ENCODE data around the gene FYCO1.

The FYCO1 gene

GRCh38 chr3:45959201-45959600, 36.4 kb downstream of the FYCO1 start:
- no peak for DNase-seq

- DNase-seq, result peak; percentile 13
These were observed 37.3 kb downstream of the FYCO1 start for GRCh38 chr3:45958321-45958791.

DNA sequence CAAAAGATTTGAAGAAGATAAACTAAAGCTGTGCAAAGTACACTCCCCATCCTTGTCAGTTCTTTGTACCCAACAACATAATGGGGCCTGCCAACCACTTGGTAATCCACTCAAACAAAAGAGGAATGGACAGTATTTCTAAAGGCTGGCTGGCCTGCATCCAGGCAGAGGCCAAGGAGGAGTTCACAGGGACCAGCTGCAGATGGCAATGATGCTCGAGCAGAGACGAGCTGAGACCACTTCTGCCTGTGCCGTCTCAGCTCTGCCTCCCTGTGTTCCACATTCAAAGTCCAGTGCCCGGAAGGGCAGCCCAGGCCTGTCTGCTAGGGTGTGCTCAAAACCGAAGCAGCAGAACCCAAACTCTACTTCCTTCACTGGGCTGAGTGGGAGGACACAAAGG, 38.0 kb downstream of the FYCO1 start:
- DNase-seq, result no peak

- no peak for DNase-seq
These were observed 39.9 kb downstream of the FYCO1 start for GRCh38 chr3:45955706-45956105.

DNA sequence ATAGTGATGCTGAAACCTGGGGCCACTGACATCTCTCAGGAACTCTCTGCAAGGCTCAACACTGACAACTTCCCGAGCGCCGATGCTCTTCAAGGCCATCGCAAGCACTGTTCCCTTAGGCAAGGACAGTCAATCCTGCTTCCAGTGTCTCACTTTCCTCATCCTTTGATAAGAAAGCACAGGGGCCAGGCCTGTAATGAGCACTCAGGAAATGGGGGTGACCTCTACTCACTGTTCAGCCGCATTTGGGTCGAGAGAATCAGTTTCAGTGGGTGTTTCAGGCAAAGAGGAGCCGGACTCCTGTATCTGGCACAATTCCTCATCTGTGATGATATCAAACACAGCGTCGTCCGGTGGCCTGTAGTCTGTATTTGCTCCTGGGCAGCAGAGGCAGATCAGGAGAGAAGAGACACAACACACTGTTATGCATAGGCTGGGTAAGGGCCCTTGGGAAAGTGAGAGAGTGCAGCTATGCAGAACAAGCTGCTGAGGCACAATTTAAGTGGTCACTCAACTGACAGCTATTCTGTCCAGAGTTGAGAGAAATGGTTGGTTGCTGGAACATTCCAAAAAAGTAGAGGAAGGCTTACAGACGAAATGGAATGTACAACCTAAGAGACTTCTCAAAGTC, 40.5 kb downstream of the FYCO1 start:
- DNase-seq, result no peak

- no peak for DNase-seq
These were observed 41.3 kb downstream of the FYCO1 start for GRCh38 chr3:45954306-45954705.

DNA sequence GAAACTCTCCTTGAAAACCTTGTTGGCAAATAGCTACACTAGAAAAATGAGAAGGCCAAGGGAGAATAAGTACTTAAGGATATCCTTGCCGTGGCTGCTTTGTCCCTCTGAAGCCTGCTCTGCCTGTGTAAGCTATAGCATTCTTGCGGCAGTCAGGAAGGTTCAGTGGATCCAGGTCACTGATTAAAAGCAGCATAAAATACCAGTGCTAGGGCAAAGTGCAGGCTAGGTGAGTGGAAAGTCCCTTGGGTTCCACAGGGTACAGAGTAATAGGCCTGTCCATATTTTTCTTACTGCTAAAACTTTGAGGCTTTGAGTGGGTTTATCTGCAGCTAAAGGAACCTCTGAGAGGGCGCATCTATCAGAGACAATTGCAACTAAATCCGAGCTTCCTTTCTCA, 42.1 kb downstream of the FYCO1 start:
- DNase-seq, result no peak

GRCh38 chr3:45952456-45952855, 43.2 kb downstream of the FYCO1 start:
- DNase-seq, result no peak

DNA sequence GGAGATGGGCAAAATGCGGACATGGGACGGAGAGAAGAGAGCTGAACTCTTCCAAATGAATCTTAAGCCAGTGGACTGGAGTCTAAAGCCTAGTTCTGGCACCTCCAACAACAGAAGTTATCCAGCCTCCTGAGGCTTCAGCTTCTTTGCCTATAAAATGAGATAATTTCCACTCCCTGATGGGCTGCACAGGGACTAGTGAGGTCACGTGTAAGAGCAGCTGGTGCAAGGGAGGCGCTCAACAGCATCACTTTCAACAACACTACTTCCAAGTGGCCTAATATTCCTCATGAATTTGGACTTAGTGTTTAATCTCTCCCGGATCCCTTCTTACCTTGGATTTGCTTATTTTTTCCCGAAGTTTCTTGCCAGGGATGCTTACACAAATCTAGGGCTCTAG, 43.7 kb downstream of the FYCO1 start:
- DNase-seq, result no peak

DNA sequence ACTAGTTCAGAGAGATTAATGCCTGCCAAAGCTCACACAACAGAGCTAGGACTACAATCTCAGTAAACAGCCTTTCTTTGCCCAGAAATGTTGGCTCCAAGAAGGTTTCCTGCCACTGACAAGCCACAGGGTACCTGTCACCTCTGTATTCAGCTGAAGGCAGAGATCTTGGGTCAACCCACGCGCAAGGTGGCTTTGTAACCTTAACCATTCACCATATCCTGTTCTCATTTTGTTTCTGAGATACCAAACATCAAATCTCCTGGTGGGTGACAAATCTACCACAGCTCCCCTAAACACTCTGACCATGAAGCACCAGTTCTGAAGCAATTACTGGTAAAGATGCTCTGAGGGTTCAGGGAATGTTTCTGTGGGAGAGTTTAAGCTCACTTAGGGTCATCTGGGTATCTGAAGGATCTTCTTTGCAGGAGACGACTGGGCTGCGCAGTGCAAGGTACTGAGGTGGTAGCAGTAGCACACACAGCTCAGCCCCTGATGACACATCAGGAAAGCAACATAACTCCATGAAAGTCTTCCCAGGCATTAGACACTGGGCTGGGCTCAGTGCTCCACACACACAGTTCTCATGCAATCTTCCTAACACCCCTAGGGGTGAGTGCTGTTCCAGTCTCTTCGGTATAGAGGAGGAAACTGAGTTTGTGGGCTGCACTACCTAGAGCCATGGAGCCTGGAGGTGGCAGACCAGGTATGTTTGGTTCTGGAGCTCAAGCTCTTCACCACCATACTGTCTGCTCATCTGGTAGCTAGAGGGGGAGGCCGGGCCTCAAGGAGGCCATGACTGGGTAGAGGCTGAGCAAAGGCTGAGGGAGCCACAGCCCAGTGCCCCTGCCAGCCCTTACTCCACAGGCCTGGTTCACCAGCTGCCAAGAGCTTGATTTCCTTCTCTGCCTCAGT, 44.7 kb downstream of the FYCO1 start:
- no peak for DNase-seq

- DNase-seq, result no peak
These were observed 45.5 kb downstream of the FYCO1 start for GRCh38 chr3:45950131-45950530.

- no peak for DNase-seq
These were observed 46.2 kb downstream of the FYCO1 start for GRCh38 chr3:45949432-45949831.

DNA sequence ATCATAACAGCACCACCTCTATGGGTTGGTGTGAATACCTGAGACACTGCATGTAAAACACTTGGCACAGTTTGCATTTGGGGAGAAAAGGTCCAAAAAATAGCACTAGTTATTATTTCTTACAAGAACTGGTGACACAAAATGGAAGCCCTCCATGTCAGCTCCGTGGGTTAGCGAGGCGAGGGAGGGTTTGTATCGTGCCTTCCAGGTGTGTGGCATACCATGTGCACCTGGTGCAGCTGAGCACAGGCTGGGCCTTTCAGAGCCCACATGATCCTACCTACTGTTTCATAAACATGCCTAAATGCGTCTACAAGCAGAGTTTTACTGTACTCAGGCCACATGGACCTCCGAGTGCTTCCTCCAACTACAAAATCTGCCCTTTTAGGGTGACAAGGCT, 46.7 kb downstream of the FYCO1 start:
- no peak for DNase-seq

DNA sequence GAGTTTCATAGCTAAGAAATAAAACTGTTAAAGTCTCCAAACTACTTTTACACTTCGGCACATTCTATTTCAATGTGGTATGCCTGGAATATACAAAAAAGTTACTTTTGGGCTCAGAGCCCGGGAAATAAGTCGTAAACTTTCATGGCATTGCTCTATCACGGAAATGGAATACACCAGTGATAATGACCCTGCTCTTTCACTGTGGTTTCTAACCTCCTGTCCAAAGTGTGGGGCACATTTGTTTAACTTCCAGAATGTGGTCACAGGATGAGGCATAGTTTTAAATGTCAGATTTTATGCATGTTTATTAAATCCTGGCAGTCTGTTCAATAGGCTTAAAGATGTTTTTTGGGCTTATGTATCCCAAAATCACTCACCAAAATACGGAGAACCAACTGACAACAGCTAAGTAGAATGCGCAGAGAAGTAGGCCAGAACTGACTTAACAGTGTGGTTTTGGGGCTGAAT, 47.3 kb downstream of the FYCO1 start:
- DNase-seq, result peak; percentile 68

DNA sequence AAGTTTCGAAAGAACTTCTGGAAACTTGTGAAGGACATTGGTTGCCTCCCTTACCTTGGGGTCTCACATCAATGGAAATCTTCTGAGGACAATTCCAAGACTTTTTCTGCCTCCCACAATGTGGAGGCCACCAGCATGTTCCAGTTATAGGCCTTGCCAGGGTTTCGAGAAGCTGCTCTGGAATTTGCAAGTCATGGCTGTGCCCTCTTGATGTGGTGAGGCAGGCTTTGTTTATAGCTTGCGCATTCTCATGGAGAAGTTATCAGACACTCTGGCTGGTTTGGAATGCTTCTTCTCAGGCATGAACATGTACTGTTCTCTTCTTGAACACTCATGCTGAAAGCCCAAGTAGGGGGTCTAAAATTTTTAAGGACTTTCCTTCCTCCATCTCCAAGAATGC, 48.3 kb downstream of the FYCO1 start:
- DNase-seq, result no peak

DNA sequence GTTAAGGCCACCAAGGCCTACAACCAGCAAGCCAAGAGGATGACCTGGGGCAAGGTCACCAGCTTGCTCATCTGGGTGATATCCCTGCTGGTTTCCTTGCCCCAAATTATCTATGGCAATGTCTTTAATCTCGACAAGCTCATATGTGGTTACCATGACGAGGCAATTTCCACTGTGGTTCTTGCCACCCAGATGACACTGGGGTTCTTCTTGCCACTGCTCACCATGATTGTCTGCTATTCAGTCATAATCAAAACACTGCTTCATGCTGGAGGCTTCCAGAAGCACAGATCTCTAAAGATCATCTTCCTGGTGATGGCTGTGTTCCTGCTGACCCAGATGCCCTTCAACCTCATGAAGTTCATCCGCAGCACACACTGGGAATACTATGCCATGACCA, 48.7 kb downstream of the FYCO1 start:
- no peak for DNase-seq

DNA sequence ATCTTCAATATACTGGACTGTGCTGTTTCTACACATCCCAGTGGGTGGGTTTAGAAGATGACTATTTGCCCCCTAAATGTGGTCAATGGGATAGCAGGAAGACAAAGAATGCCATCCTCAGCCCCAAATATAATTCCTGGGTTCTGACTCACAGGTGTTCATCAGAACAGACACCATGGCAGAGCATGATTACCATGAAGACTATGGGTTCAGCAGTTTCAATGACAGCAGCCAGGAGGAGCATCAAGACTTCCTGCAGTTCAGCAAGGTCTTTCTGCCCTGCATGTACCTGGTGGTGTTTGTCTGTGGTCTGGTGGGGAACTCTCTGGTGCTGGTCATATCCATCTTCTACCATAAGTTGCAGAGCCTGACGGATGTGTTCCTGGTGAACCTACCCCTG, 49.3 kb downstream of the FYCO1 start:
- DNase-seq, result no peak

DNA sequence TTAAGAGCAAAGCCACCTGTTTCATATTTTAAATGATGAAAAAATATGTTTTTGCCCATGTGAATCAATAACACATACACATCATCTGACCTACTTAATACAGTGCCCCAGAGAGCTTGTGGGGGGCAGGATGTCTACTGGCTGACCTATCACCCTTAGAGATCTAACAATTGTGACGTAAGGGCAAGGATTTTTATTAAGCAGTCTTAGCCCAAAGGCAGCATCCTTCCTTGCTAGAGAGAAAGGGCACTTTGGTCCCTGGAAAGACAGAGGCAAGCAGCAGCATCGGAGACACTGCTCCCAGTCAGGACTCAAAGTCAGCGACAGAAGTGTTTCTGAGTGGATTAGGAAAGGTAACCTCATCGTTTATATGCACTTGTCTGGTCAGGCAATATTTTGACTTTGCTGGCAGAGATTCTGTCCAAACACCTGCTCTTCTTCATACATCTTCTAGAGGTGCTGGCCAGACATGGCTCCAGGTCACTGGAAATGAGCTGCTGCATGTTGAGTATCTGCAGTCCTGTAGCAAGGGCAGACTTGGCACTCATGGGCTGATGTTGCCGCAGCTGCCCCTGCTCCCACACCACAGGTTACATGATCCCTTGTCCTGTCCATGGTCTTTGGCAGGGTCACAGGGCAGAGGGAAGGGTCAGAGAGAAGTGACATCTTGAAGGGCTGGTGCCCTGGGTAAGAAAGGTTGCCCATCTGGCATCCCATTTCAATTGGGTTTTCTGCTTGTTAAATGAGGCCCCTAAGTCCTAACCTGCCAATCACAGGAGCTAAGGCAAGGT, 50.6 kb downstream of the FYCO1 start:
- no peak for DNase-seq

DNA sequence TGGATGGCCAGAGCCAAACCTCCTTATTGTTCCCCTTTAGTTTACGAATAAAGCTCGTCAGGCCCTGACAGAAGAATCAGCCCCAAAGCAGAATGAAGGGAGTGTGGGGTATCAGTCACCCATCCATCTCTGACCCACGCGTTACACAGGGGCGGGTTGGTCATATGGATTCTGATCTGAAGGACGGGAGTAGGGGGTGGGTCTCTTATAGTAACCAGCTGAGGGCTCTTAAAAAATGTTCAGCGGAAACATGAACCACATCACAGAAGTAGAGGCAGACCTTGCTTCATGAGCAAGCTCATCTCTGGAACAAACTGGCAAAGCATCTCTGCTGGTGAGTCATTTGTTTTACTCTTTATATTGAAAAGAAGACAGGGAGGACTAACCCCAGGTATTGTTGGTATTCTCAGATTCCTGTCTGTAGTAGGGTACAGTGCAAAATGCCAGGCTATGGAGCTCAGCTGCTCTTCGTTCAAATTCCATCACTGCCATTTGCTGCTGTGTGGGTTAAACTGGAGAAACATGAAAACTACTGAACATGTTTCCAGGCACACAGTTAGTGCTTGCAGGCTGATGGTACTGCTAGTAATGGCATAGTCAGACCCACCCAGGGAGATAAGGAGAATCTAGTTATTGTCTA, 52.3 kb downstream of the FYCO1 start, which contains the start of gene CXCR6:
CXCR6 (plus strand) TSS at position 258 of the 640 bp plus-strand sequence. CDS start 3,018 bp downstream, outside the sequence.
- no peak for DNase-seq

DNA sequence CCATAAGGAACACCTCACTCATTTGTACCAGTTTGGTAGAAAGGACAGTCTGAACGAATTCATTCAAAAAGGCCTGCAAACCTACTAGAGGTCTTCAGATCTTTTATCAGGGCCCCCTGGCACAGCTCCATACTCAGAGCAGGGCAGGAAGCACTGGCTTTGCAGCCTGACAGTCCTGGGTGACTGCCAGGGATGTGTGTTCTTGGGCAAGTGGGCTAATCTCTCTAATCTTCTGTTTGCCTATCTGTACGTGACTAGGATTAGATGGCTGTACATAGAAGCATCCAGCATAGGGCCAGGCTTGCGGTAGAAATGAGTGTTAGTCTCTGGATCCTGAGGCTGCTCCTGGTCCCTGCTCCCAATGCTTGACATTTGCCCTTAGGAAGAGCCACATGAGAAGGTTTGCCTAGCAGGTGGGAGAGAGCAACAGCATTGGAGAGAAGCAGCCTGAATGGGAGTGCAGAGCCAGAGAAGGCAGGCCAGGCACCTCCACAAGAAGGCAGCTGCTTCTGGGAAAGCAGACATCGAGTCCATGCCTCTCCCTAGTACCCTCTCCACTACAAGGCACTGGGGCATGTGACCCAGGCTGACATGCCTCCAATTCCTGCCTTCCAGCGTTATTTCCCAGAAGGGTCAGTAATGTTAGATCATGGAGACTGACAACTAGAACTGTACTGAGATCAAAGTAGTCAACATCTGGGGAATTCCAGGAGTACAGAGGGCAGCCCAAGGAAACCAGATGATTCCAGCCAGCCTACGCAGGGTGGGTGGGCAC, 53.4 kb downstream of the FYCO1 start:
- DNase-seq, result no peak

DNA sequence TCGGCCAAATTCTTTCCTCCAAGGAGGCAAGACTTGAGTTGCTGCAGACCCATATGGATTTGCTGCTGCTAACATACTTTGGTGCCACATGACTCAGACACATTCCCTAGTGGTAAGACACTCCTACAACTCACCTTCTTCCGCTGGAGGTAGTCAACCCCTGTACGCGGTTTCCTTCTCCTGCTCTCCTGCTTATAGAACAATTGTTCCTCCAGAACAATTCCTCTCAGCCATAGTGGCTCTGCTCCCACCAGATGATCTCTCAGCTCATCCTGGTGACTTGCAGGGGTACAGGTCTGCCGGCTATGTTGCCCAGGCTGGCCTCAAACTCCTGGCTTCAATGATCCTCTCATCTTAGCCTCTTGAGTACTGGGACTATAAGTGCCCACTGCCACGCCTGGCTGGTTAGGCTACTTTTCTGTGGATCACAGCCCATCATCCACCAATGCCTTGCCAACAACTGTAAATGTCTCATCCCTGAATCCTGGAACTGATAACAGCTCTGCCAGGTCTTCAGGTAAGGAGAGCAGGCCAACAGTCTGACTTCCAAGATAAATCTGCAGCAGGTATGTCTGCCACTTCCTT, 54.8 kb downstream of the FYCO1 start:
- no peak for DNase-seq
